HepG2 (cell line): Measurements from ENCODE around the gene SYNE1. TPM values are rescaled to one million over a fixed set of nuclear protein-coding genes. Genes with fewer than 3 reads are reported as not detected.
A peak's percentile ranks its signal among the peaks of the same experiment; 100 is the strongest.

Source experiments
- CBX5 ChIP-seq: sonication (generic); formaldehyde crosslinking; IDR thresholded peaks from 2 replicates; pipeline ENCODE4 v1.4.0; 2020; ENCODE audit warnings: missing genetic modification reagents, borderline replicate concordance
- FOXK1 ChIP-seq: sonication (generic); formaldehyde crosslinking; IDR thresholded peaks from 2 replicates; pipeline ENCODE4 v1.4.0; 2020; ENCODE audit warnings: low read depth, missing genetic modification reagents, borderline replicate concordance
- FOXM1 ChIP-seq: sonication (generic); formaldehyde crosslinking; IDR thresholded peaks from 2 replicates; pipeline ENCODE4 v1.5.0; 2020; ENCODE audit warnings: missing genetic modification reagents
- GLI4 ChIP-seq: sonication (generic); formaldehyde crosslinking; IDR thresholded peaks from 2 replicates; pipeline ENCODE4 v1.5.1; 2020; ENCODE audit warnings: missing genetic modification reagents, mild to moderate bottlenecking, moderate library complexity, borderline replicate concordance
- IKZF1 ChIP-seq: fragments of 450-650 bp; IDR thresholded peaks from 2 replicates; pipeline ENCODE4 v1.7.1; 2016
- MAZ ChIP-seq, 2 experiments: sonication (generic) in 1 of 2; formaldehyde crosslinking in 1 of 2; IDR thresholded peaks; 2 replicates each; pipeline versions ENCODE4 v1.5.0 to v1.6.1; 2012 to 2020; ENCODE audit warnings: low read depth in 2 of 2, mild to moderate bottlenecking in 2 of 2, borderline replicate concordance in 1 of 2, improper control_type of control experiment in 1 of 2, low read length in 1 of 2, missing genetic modification reagents in 1 of 2, moderate library complexity in 1 of 2
- NRL ChIP-seq: sonication (generic); formaldehyde crosslinking; IDR thresholded peaks from 2 replicates; pipeline ENCODE4 v1.5.0; 2020; ENCODE audit warnings: missing genetic modification reagents, mild to moderate bottlenecking, moderate library complexity, borderline replicate concordance
- RCOR2 ChIP-seq: IDR thresholded peaks from 2 replicates; pipeline ENCODE4 v1.6.1; 2016; ENCODE audit warnings: missing biosample characterization, missing genetic modification reagents
- SMYD3 ChIP-seq: sonication (generic); formaldehyde crosslinking; IDR thresholded peaks from 2 replicates; pipeline ENCODE4 v1.8.1; 2023; ENCODE audit warnings: mild to moderate bottlenecking, missing genetic modification reagents
- SOX13 ChIP-seq, 3 experiments: fragments of 450-650 bp in 1 of 3; sonication (generic) in 1 of 3; formaldehyde crosslinking in 1 of 3; IDR thresholded peaks in 2 of 3; conservative IDR thresholded peaks in 1 of 3; 2 replicates each; pipeline versions ENCODE4 v1.5.0 to v1.6.1; 2016 to 2020; ENCODE audit warnings: antibody characterized with exemption in 1 of 3, mild to moderate bottlenecking in 1 of 3, missing compliant biosample characterization in 1 of 3, missing genetic modification reagents in 1 of 3, moderate library complexity in 1 of 3
- STAG1 ChIP-seq: sonication (generic); formaldehyde crosslinking; IDR thresholded peaks from 2 replicates; pipeline ENCODE4 v1.4.0; 2020; ENCODE audit warnings: missing genetic modification reagents
- TFDP2 ChIP-seq: sonication (generic); formaldehyde crosslinking; IDR thresholded peaks from 2 replicates; pipeline ENCODE4 v1.4.0; 2020; ENCODE audit warnings: missing genetic modification reagents
- U2AF2 ChIP-seq: fragments of 200-400 bp; formaldehyde crosslinking; IDR thresholded peaks from 2 replicates; pipeline ENCODE4 v1.6.1; 2017; ENCODE audit warnings: low read depth, mild to moderate bottlenecking, low read length
- ZNF276 ChIP-seq: sonication (generic); formaldehyde crosslinking; IDR thresholded peaks from 2 replicates; pipeline ENCODE4 v1.4.0; 2020; ENCODE audit warnings: mild to moderate bottlenecking, low read depth, missing genetic modification reagents
- ZNF331 ChIP-seq: sonication (generic); formaldehyde crosslinking; IDR thresholded peaks from 2 replicates; pipeline ENCODE4 v1.4.0; 2020; ENCODE audit warnings: missing genetic modification reagents
- ZNF816 ChIP-seq: sonication (generic); formaldehyde crosslinking; IDR thresholded peaks from 2 replicates; pipeline ENCODE4 v1.8.0; 2022; ENCODE audit warnings: missing genetic modification reagents, mild to moderate bottlenecking, borderline replicate concordance
- polyA plus RNA-seq, 8 experiments: library from polyadenylated mRNA; depleted of rRNA in 3 of 8; stranded (reverse) in 7 of 8; unstranded in 1 of 8; fragments of >200 nt; fragmentation: Illumina TruSeq in 4 of 8; extraction: Trizol in 4 of 8; gene quantifications; 2 replicates each; pipeline versions ENCODE4 v1.2.1 to v1.2.3, GENCODE V29; 2011 to 2016; ENCODE audit warnings: low read depth in 4 of 8, missing spikeins in 1 of 8, mixed read lengths in 1 of 8; ENCODE audit not compliant: insufficient read depth in 1 of 8
- total RNA-seq, 5 experiments: library from RNA; depleted of rRNA; stranded (reverse); fragments of >200 nt; fragmentation: Illumina TruSeq; extraction: Trizol; gene quantifications; 2 replicates each; pipeline ENCODE4 v1.2.3, GENCODE V29; 2016; ENCODE audit warnings: low read depth in 1 of 5
- TF ChIP-seq, protein P1 (sequence below): sonication (generic); formaldehyde crosslinking; IDR thresholded peaks from 2 replicates; pipeline ENCODE4 v1.5.0; 2020; ENCODE audit warnings: missing genetic modification reagents
- TF ChIP-seq, protein P2 (sequence below): sonication (generic); formaldehyde crosslinking; IDR thresholded peaks from 2 replicates; pipeline ENCODE4 v1.4.0; 2020; ENCODE audit warnings: low read depth, mild to moderate bottlenecking, missing genetic modification reagents

The SYNE1 gene
- total and polyA plus RNA-seq, 2 of the 13 experiments (the other 11 are each of a cell fraction or from before 2014, with no cell fraction given), result 5.5 to 15.9 TPM

GRCh38 chr6:152241013-152241766 is 396.0 kb downstream of the SYNE1 start (continued):
- no peak for TF ChIP-seq RCOR2 (CRISPR knock-in tag)
- TF ChIP-seq FOXM1 (CRISPR knock-in tag), result no peak
- TF ChIP-seq IKZF1, result no peak
- TF ChIP-seq, protein P1, sequence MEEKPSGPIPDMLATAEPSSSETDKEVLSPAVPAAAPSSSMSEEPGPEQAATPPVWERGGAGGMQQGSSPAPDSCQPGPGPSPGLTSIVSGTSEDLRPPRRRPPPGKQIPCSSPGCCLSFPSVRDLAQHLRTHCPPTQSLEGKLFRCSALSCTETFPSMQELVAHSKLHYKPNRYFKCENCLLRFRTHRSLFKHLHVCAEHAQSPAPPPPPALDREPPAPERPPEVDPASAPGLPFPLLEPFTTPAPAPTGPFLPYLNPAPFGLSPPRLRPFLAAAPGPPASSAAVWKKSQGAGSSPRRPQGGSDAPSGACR (CRISPR knock-in tag), result no peak
- TF ChIP-seq ZNF816 (CRISPR knock-in tag), result no peak
- no peak for TF ChIP-seq CBX5 (CRISPR knock-in tag)
- TF ChIP-seq, protein P2, sequence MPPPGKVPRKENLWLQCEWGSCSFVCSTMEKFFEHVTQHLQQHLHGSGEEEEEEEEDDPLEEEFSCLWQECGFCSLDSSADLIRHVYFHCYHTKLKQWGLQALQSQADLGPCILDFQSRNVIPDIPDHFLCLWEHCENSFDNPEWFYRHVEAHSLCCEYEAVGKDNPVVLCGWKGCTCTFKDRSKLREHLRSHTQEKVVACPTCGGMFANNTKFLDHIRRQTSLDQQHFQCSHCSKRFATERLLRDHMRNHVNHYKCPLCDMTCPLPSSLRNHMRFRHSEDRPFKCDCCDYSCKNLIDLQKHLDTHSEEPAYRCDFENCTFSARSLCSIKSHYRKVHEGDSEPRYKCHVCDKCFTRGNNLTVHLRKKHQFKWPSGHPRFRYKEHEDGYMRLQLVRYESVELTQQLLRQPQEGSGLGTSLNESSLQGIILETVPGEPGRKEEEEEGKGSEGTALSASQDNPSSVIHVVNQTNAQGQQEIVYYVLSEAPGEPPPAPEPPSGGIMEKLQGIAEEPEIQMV (CRISPR knock-in tag), result no peak
- no peak for TF ChIP-seq MAZ (IDR thresholded peaks at IDR 0.05; ENCODE audit: borderline replicate concordance, low read depth, low read length)
- TF ChIP-seq MAZ (CRISPR knock-in tag; IDR thresholded peaks at IDR 0.05; ENCODE audit: low read depth), result no peak
- TF ChIP-seq TFDP2 (CRISPR knock-in tag), result no peak
- TF ChIP-seq SMYD3 (CRISPR knock-in tag), result no peak
- no peak for TF ChIP-seq U2AF2
- TF ChIP-seq GLI4 (CRISPR knock-in tag), result no peak
- TF ChIP-seq SOX13 (IDR thresholded peaks at IDR 0.05), result no peak
- TF ChIP-seq SOX13 (CRISPR knock-in tag; conservative IDR thresholded peaks at IDR 0.05 in 1 of 2, IDR thresholded peaks at IDR 0.05 in 1 of 2), result 0 out of 4 replicates have a peak, but pooled peaks of 1 of the 2 experiments have one; percentile 31
- no peak for TF ChIP-seq NRL
- TF ChIP-seq ZNF331 (CRISPR knock-in tag), result 0 out of 2 replicates have a peak, but pooled peaks have one; percentile 17
- TF ChIP-seq FOXK1, result no peak
- TF ChIP-seq ZNF276 (CRISPR knock-in tag), result no peak
- TF ChIP-seq STAG1, result no peak
